HFF-Myc (cell line): Measurements from ENCODE around the gene ETV4.
A peak's percentile ranks its signal among the peaks of the same experiment; 100 is the strongest.

Source experiments
- DNase-seq: peaks from one replicate; pipeline ENCODE4 v3.0.0-alpha.2; 2011; ENCODE audit warnings: low read depth; ENCODE audit errors: extremely low read depth
- H3K4me3 ChIP-seq: replicated peaks from 2 replicates; pipeline ENCODE4 v1.5.1; 2011; ENCODE audit warnings: low read depth, mild to moderate bottlenecking, control low read depth, low read length
- CTCF ChIP-seq: IDR thresholded peaks from 2 replicates; pipeline ENCODE4 v1.5.1; 2012; ENCODE audit warnings: mild to moderate bottlenecking, low read depth, low read length, control low read depth; ENCODE audit errors: missing control alignments

Gene ETV4

GRCh38 chr17:43578699-43579565, 32.8 kb upstream of the ETV4 start:
- TF ChIP-seq CTCF: no peak
- no peak overlapping the region for H3K4me3 ChIP-seq
- no peak for DNase-seq

GRCh38 chr17:43578404-43578698, 32.2 kb upstream of the ETV4 start:
- H3K4me3 ChIP-seq: no peak overlapping the region
- no peak for TF ChIP-seq CTCF
- DNase-seq: no peak

GRCh38 chr17:43577664-43578403, 31.7 kb upstream of the ETV4 start:
- no peak for TF ChIP-seq CTCF

GRCh38 chr17:43576563-43577229, 30.6 kb upstream of the ETV4 start:
- H3K4me3 ChIP-seq: no peak overlapping the region
- DNase-seq: peak; percentile 70
- TF ChIP-seq CTCF: peak; percentile 84

More at GRCh38 chr17:43577664-43578403, 31.7 kb upstream of the ETV4 start:
- DNase-seq: no peak
- no peak overlapping the region for H3K4me3 ChIP-seq

GRCh38 chr17:43574896-43575525, 28.9 kb upstream of the ETV4 start:
- no peak for DNase-seq
- H3K4me3 ChIP-seq: no peak overlapping the region
- no peak for TF ChIP-seq CTCF

- no peak for TF ChIP-seq CTCF
- DNase-seq: no peak
- H3K4me3 ChIP-seq: no peak overlapping the region
Measured at GRCh38 chr17:43574348-43574747, 28.2 kb upstream of the ETV4 start.
